ENCODE data around the gene DNAJC16.

DNA sequence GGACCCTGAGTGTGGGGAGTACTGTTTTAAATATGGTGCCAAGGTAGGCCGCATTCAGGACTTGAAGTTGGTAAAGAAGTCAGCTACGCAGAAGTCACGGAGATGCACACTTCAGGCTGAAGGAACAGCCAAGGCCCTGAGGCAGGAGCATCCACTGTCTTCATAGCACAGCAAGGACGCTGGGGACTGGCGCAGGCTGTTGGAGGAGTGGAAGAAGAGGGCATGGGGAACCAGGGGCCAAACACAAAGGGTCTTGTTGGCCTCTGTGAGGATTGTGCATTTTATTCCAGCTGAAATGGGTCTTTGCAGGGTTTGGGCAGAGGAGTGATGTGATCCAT is 16.6 kb downstream of the DNAJC16 start:
- TF ChIP-seq POLR2A (IDR thresholded peaks at IDR 0.05; ENCODE audit: low read depth, low read length): no peak
- TF ChIP-seq, protein P1, sequence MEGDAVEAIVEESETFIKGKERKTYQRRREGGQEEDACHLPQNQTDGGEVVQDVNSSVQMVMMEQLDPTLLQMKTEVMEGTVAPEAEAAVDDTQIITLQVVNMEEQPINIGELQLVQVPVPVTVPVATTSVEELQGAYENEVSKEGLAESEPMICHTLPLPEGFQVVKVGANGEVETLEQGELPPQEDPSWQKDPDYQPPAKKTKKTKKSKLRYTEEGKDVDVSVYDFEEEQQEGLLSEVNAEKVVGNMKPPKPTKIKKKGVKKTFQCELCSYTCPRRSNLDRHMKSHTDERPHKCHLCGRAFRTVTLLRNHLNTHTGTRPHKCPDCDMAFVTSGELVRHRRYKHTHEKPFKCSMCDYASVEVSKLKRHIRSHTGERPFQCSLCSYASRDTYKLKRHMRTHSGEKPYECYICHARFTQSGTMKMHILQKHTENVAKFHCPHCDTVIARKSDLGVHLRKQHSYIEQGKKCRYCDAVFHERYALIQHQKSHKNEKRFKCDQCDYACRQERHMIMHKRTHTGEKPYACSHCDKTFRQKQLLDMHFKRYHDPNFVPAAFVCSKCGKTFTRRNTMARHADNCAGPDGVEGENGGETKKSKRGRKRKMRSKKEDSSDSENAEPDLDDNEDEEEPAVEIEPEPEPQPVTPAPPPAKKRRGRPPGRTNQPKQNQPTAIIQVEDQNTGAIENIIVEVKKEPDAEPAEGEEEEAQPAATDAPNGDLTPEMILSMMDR (conservative IDR thresholded peaks at IDR 0.05; ENCODE audit: low read depth, low read length): no peak
- no peak for TF ChIP-seq CEBPB (IDR thresholded peaks at IDR 0.05; ENCODE audit: low read depth, low read length)
- TF ChIP-seq MAZ (IDR thresholded peaks at IDR 0.05; ENCODE audit: borderline replicate concordance, low read depth, low read length): no peak
- no peak for TF ChIP-seq MAFK (IDR thresholded peaks at IDR 0.05; ENCODE audit: low read depth, low read length)
- no peak for TF ChIP-seq RFX5 (IDR thresholded peaks at IDR 0.05; ENCODE audit: low read depth, low read length)
- TF ChIP-seq, protein P2, sequence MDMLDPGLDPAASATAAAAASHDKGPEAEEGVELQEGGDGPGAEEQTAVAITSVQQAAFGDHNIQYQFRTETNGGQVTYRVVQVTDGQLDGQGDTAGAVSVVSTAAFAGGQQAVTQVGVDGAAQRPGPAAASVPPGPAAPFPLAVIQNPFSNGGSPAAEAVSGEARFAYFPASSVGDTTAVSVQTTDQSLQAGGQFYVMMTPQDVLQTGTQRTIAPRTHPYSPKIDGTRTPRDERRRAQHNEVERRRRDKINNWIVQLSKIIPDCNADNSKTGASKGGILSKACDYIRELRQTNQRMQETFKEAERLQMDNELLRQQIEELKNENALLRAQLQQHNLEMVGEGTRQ (IDR thresholded peaks at IDR 0.05; ENCODE audit: low read depth, low read length): no peak
- no peak for TF ChIP-seq RAD21 (IDR thresholded peaks at IDR 0.05; ENCODE audit: low read length)
- TF ChIP-seq ELK1 (IDR thresholded peaks at IDR 0.05; ENCODE audit: borderline replicate concordance, low read depth, low read length): no peak
- no peak for TF ChIP-seq FOS (IDR thresholded peaks at IDR 0.05; ENCODE audit: low read depth, low read length)
- no peak for TF ChIP-seq MXI1 (IDR thresholded peaks at IDR 0.05; ENCODE audit: borderline replicate concordance, low read depth, low read length)
- TF ChIP-seq SMC3 (IDR thresholded peaks at IDR 0.05; ENCODE audit: low read depth, low read length): no peak

Measured in IMR-90 (cell line).